ENCODE data around the gene CSTPP1.

The CSTPP1 gene

DNA sequence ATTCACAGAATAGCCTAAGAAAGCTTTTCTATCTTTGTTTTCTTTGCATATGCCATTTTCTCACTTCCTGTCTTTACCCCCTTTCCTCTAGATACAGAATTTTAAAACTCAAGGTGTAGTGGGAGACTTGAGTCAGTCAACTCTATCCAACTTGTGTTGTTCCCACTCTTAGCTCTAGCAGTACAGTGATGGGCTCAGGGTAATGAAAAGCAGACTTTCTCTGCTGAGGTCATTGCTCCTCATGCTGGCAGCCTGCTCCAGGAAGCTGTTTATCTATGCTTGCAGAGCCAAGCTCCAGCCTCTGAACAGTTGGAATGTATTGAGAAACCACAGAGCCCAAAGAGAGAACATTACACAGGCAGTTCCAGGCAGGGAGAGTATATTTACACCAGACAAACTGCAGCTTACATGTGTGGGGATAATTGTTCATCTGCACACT lies 68.1 kb downstream of the CSTPP1 start:
- DNase-seq (ENCODE audit: low read depth), result peak; percentile 98
- H3K4me3 ChIP-seq (ENCODE audit: low read length), result no peak overlapping the region
- TF ChIP-seq, protein P1, sequence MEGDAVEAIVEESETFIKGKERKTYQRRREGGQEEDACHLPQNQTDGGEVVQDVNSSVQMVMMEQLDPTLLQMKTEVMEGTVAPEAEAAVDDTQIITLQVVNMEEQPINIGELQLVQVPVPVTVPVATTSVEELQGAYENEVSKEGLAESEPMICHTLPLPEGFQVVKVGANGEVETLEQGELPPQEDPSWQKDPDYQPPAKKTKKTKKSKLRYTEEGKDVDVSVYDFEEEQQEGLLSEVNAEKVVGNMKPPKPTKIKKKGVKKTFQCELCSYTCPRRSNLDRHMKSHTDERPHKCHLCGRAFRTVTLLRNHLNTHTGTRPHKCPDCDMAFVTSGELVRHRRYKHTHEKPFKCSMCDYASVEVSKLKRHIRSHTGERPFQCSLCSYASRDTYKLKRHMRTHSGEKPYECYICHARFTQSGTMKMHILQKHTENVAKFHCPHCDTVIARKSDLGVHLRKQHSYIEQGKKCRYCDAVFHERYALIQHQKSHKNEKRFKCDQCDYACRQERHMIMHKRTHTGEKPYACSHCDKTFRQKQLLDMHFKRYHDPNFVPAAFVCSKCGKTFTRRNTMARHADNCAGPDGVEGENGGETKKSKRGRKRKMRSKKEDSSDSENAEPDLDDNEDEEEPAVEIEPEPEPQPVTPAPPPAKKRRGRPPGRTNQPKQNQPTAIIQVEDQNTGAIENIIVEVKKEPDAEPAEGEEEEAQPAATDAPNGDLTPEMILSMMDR (conservative IDR thresholded peaks at IDR 0.05; ENCODE audit: low read length), result no peak

DNA sequence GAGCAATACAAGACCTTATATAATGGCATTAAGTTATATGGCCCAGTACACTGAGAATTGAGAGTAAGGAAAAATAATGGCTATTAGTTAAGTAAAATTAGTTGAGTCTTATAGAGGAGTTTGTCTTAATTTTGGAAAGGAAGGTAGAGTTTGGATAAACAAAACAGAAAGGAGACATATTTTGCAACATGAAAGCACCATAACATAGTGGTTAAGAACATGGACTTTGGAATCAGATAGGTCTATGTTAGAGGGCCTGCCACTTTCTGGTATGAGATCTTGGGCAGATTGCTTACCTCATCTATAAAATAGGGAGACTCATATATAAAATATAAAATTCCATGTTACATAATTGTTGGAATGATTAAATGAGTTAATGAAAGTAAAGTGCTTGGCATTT lies 68.9 kb downstream of the CSTPP1 start:
- TF ChIP-seq, protein P1 (conservative IDR thresholded peaks at IDR 0.05; ENCODE audit: low read length), result no peak
- DNase-seq (ENCODE audit: low read depth), result no peak
- H3K4me3 ChIP-seq (ENCODE audit: low read length), result no peak overlapping the region

DNA sequence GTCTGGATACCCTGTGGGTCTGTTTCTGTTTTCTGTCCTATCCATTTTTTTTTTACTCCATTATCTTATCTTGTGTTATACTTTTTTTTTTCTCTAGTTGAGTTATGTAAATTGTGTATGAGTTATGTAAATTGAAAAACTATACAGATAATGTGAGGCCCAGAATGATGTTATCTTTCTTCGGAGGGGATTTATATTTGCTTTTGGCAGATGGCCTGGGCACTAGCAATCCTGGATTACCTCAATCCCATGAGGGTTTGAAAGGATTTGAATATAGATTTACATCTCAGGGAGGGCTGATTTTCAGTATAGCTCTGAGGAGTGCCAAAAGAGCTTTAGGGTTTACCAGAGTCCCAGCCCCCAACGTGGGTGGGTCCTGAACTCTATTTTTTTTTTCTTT lies 71.0 kb downstream of the CSTPP1 start:
- no peak overlapping the region for H3K4me3 ChIP-seq (ENCODE audit: low read length)
- DNase-seq (ENCODE audit: low read depth), result no peak
- TF ChIP-seq, protein P1 (conservative IDR thresholded peaks at IDR 0.05; ENCODE audit: low read length), result no peak

DNA sequence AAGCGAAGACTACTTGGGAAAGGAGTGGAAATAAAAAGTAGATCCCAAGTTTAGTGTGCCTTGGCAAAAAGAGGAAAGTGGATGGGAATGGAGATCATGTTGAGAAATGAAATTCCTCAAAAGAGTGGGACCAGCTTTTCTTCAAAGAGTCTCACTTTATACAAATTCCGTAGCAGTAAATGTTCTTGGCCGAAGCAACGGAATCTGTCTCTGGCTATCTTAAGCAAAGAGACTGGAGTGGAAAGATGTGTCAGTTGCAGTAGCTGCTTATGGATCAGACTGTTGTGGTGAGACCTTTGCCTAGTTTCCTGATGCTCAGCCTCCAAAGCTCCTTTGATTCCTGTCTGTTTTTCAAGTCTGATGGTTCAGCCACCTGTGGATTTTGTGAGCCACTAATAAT lies 73.6 kb downstream of the CSTPP1 start:
- TF ChIP-seq, protein P1 (conservative IDR thresholded peaks at IDR 0.05; ENCODE audit: low read length), result no peak
- DNase-seq (ENCODE audit: low read depth), result peak; percentile 57

DNA sequence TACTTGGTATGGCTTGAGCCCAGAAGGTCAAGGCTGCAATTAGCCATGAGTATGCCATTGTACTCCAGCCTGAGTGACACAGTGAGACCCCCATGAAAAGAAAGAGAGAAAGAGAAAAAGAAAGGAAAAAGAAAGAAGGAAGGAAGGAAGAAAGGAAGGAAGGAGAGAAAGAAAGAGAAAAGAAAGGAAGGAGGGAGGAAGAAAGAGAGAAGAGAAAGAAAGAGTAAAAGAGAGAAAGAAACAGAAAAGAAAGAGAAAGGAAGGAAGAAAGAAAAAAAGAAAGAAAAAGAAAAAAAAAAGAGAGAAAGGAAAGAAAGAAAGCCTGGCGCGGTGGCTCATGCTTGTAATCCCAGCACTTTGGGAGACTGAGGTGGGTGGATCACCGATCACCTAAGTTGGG lies 77.5 kb downstream of the CSTPP1 start:
- DNase-seq (ENCODE audit: low read depth), result no peak
- H3K4me3 ChIP-seq (ENCODE audit: low read length), result no peak overlapping the region
- TF ChIP-seq, protein P1 (conservative IDR thresholded peaks at IDR 0.05; ENCODE audit: low read length), result no peak

More for the DNA sequence above, 73.6 kb downstream of the CSTPP1 start:
- H3K4me3 ChIP-seq (ENCODE audit: low read length), result no peak overlapping the region

DNA sequence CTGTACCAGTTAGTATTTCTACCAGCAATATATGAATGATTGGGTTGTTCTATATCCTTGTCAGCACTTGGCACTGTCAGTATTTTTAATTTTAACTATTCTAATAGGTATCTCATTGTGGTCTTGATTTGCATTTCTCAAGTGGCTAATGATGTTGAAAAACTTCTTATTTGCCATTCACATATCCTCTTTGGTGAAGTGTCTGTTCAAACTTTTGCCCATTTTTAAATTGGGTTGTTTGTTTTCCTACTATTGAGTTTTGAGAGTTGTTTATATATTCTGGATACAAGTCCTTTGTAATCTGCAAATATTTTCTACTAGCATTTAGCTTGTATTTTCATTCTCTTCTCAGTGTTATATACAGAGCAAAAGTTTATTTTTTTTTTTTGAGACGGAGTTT lies 82.1 kb downstream of the CSTPP1 start:
- TF ChIP-seq, protein P1 (conservative IDR thresholded peaks at IDR 0.05; ENCODE audit: low read length), result no peak

DNA sequence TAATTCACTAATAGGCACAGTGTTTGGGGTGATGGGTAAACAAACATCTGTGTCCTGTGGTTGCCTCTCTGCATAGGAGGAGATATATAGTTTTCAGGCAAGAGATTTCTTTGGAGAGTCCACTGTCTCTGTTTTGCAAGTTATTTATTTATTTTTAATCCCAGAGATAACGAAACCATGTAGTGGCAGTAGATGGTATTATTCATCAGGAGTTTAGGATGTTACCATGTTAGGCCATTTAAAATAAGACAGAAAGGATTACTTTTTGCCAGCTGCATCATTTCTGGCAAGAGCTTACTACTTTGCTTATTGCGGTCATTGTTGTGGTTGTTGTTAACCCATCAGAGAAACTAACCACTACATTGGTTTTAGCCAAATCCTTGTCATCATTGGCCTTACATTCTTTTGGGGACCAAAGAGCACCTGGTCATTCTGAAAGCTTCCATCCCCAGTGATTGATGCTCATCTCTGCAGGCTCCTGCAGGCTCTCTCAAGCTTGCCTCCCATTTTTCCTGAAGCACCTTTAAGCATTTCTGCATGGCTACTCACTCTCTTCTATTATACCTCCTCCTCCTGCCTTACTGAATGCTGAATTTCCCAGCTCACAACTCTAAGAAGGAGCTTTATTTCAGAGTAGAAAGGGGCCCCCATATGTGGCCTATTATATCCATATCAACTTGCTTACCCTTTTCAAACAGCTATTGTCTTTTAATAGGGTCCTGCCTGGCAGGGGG lies 84.4 kb downstream of the CSTPP1 start:
- H3K4me3 ChIP-seq (ENCODE audit: low read length), result no peak overlapping the region
- TF ChIP-seq, protein P1 (conservative IDR thresholded peaks at IDR 0.05; ENCODE audit: low read length), result no peak
- peak; percentile 24 for DNase-seq (ENCODE audit: low read depth)

More for the DNA sequence above, 82.1 kb downstream of the CSTPP1 start:
- no peak overlapping the region for H3K4me3 ChIP-seq (ENCODE audit: low read length)
- DNase-seq (ENCODE audit: low read depth), result no peak

Measured in AG10803 (cell line).